ENCODE results near the gene KNL1. TPM values are rescaled to one million over a fixed set of nuclear protein-coding genes. Genes with fewer than 3 reads are reported as not detected.
A peak's percentile ranks its signal among the peaks of the same experiment; 100 is the strongest.

Gene KNL1
- total and polyA plus RNA-seq, 10 of the 15 experiments (the other 5 are each of a cell fraction or from before 2014, with no cell fraction given): 10.9 to 55.5 (median 28.4) TPM

DNA sequence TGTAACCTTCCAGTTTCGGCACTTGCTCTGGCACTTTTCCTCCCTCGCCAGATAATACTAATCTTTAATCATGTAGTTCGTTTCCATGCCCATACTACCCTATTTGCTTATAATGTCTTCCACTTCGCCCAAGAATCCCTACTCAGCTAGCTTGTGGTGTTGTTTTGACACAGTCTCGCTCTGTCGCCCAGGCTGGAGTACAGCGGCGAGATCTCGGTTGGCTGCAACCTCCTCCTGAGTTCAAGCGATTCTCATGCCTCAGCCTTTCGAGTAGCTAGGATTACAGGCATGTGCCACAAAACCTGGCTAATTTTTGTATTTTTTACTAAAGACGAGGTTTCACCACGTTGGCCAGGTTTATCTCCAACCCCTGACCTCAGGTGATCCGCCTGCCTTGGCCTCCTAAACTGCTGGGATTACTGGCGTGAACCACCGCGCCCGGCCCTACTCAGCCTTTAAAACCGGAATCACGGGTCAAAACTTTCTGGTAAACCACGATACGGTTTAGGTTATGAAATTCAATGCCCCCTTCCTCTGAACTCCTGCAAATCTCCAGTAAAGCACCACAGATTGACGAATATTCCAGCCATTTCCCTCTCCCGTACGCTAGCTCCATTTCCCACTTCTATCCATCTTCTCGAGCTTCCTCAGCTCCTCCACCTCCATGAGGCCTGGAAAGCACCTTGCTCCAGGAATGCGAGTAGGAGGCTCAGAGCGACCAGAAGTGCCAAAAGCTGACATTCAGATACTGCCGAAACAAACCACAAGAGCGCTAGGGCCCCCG, 100.0 kb downstream of the KNL1 start (continued):
- TF ChIP-seq MEF2A (IDR thresholded peaks at IDR 0.05; ENCODE audit: insufficient read depth, low read depth, low read length) (no peak), PML (IDR thresholded peaks at IDR 0.05; ENCODE audit: low read length) (0 out of 2 replicates have a peak, but pooled peaks have one; percentile 14), IKZF1 (conservative IDR thresholded peaks at IDR 0.05) (peak; percentile 77; the same call in 1 of the 2 replicates), TBL1XR1 (IDR thresholded peaks at IDR 0.05; ENCODE audit: low read depth, low read length) (no peak), CREB1 (IDR thresholded peaks at IDR 0.05; ENCODE audit: low read depth) (no peak; the same call in 1 of the 2 replicates), RUNX3 (IDR thresholded peaks at IDR 0.05; ENCODE audit: low read length) (peak; percentile 93), HDGF (IDR thresholded peaks at IDR 0.05) (0 out of 2 replicates have a peak, but pooled peaks have one; percentile 8)

DNA sequence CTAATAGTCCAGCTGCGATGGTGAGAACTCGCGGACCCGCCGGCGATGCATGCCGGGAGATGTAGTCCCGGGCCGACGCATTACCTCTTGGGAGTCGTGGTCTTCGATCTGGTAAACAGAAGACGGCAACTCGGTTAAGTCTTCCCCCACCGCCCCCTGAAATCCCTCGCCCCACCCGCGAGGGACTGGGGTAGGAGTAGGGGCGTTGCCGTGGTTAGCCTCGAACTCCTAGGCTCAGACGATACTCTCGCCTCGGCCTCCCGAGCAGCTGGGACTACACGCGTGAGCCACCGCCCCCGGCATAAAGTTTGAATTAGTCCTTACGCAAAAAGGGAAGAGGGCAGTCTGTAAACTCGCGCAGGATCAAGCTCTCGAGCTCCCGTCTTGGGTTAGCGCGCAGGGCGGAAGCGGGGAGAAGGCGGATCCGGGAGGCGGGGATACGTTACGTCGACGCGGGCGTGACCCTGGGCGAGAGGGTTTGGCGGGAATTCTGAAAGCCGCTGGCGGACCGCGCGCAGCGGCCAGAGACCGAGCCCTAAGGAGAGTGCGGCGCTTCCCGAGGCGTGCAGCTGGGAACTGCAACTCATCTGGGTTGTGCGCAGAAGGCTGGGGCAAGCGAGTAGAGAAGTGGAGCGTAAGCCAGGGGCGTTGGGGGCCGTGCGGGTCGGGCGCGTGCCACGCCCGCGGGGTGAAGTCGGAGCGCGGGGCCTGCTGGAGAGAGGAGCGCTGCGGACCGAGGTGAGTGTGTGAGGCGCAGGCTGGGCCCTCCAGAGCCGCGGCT, 100.8 kb downstream of the KNL1 start, which contains the start of gene RAD51:
Gene RAD51, plus strand, starts transcription at position 487 of the 781 bp plus-strand sequence. CDS start 3,585 bp downstream, outside the sequence.
- peaks cover 0 to 5% of the 10 kb centered on the region in 2 experiments; a peak in 3 of 4 replicates for H3K36me3 ChIP-seq (ENCODE audit: control insufficient read depth in 2 of 2, insufficient read depth in 2 of 2, low read length in 1 of 2)
- H3K4me1 ChIP-seq (ENCODE audit: control insufficient read depth, insufficient read depth, low read length): peaks cover 2% of the 10 kb centered on the region
- peak; percentile 47 for FAIRE-seq
- H3K27me3 ChIP-seq (replicated peaks in 1 of 2; ENCODE audit: control insufficient read depth in 2 of 2, insufficient read depth in 2 of 2, low read length in 1 of 2): no peaks in the 10 kb centered on the region
- ChIA-PET POLR2A (interaction anchor here (0.6 to 2.2 kb wide), 20 partner anchors 15 to 354 kb away, joined by 3 to 14 read pairs (median 4); partner anchors contain the start of genes C15orf62, CCDC32, DNAJC17 and RPUSD2), SMC1A (ENCODE audit: uncharacterized antibody, unreplicated experiment) (interaction anchor here (0.5 to 2.5 kb wide), 29 partner anchors 8 to 297 kb away, joined by 3 to 14 read pairs (median 4); partner anchors contain the start of genes C15orf62, DNAJC17, GCHFR and VPS18), RAD21 (ENCODE audit: unreplicated experiment) (interaction anchor here (0.6 to 2.0 kb wide), 17 partner anchors 8 to 254 kb away, joined by 3 to 11 read pairs (median 6); partner anchors contain the start of genes BAHD1, CCDC32 and RPUSD2), CTCF (interaction anchor here (0.7 to 3.1 kb wide), 21 partner anchors 8 to 200 kb away, joined by 3 to 20 read pairs (median 4); partner anchors contain the start of genes C15orf62 and VPS18)
- intact Hi-C loops (cut with micrococcal nuclease; ENCODE audit: unreplicated experiment): loop anchor here (1.0 to 5.0 kb wide), 3 partner anchors 60 to 197 kb away; partner anchors contain the start of genes KNL1, RMDN3 and VPS18
- H2AFZ ChIP-seq (ENCODE audit: control insufficient read depth, low read depth, low read length): peak within 1 kb of the TSS; percentile 88
- peak within 1 kb of the TSS; percentile 96 for H3K4me3 ChIP-seq
- H3K27ac ChIP-seq (ENCODE audit: control insufficient read depth, insufficient read depth): peak within 1 kb of the TSS; percentile 86
- in situ Hi-C loops (cut with MboI): loop anchor here (5.0 kb wide), 1 partner anchor 57 kb away; no protein-coding TSS in a partner anchor
- no peaks in the 10 kb centered on the region for H4K20me1 ChIP-seq (ENCODE audit: control insufficient read depth, insufficient read depth)
- peak within 1 kb of the TSS; percentile 65 for H3K4me2 ChIP-seq (ENCODE audit: control insufficient read depth, insufficient read depth)
- peak within 1 kb of the TSS; percentile 85 for H3K9ac ChIP-seq (ENCODE audit: control insufficient read depth, insufficient read depth, low read length)
- peak; percentile 84 for DNase-seq (ENCODE audit: low read depth, low spot score)
- peak; percentile 95 for ATAC-seq
- peaks cover 26% of the 10 kb centered on the region for H3K79me2 ChIP-seq (ENCODE audit: control insufficient read depth, insufficient read depth, low read length)
- no peaks in the 10 kb centered on the region for H3K9me3 ChIP-seq (replicated peaks; ENCODE audit: control insufficient read depth, insufficient read depth, low read length)
- WGBS (ENCODE audit: insufficient coverage, insufficient replicate concordance, low lambda C conversion rate, missing lambda C conversion rate): under 1% methylated on average over 81 of the region's 81 CpGs
- no TSS peak for BruUV-seq (replicated peaks)
- TF ChIP-seq NRF1 (conservative IDR thresholded peaks at IDR 0.05; ENCODE audit: low read depth, low read length) (0 out of 2 replicates have a peak, but pooled peaks have one; percentile 34), POU2F2 (IDR thresholded peaks at IDR 0.05; ENCODE audit: borderline replicate concordance, low read depth, low read length) (peak; percentile 10; the same call in 1 of the 3 replicates), RB1 (IDR thresholded peaks at IDR 0.05; ENCODE audit: borderline replicate concordance) (peak; percentile 84; the same call in 1 of the 2 replicates), TARDBP (IDR thresholded peaks at IDR 0.05; ENCODE audit: borderline replicate concordance) (no peak), CHD1 (IDR thresholded peaks at IDR 0.05; ENCODE audit: low read depth, low read length) (no peak), SUZ12 (IDR thresholded peaks at IDR 0.05; ENCODE audit: unreplicated experiment) (no peak), POLR2AphosphoS5 (IDR thresholded peaks at IDR 0.05; ENCODE audit: low read length) (peak; percentile 81; the same call in 1 of the 2 replicates), HDAC2 (IDR thresholded peaks at IDR 0.05) (peak; percentile 98), CREM (IDR thresholded peaks at IDR 0.05; ENCODE audit: low read depth) (peak; percentile 53; the same call in 1 of the 2 replicates), TBL1XR1 (IDR thresholded peaks at IDR 0.05; ENCODE audit: low read depth, low read length) (peak; percentile 58; the same call in 1 of the 2 replicates), NR2C1 (IDR thresholded peaks at IDR 0.05) (peak; percentile 90), CBFB (IDR thresholded peaks at IDR 0.05; ENCODE audit: low read depth) (peak; percentile 51; the same call in 1 of the 2 replicates), KLF5 (IDR thresholded peaks at IDR 0.05; ENCODE audit: partially characterized antibody) (peak; percentile 65)
- TF ChIP-seq, protein P1, sequence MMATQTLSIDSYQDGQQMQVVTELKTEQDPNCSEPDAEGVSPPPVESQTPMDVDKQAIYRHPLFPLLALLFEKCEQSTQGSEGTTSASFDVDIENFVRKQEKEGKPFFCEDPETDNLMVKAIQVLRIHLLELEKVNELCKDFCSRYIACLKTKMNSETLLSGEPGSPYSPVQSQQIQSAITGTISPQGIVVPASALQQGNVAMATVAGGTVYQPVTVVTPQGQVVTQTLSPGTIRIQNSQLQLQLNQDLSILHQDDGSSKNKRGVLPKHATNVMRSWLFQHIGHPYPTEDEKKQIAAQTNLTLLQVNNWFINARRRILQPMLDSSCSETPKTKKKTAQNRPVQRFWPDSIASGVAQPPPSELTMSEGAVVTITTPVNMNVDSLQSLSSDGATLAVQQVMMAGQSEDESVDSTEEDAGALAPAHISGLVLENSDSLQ (IDR thresholded peaks at IDR 0.05): peak; percentile 52

All from GM12878 (cell line).